ENCODE measurements around the gene ZBTB20. TPM values are rescaled to one million over a fixed set of nuclear protein-coding genes. Genes with fewer than 3 reads are reported as not detected.

The ZBTB20 gene
- total RNA-seq, 1 donor = 32.9 TPM

DNA sequence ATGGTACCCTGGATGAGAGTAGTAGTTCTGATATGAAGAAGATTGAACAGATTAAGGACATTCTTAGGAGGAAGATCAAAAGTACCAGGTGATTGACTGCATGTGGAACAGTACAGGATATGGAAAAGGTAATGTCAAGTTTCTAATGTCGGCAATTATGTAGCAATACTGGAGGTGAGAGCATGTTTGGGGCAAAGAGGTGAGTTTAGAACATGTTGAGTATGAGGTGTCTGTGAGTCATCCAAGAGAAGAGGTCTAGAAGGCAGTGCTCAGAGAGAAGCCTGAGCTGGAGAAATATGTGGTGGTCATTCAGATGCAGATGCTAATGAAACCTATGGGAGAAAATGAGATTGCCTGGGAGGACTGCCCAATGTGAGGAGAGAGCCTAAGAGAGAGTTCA is 305.6 kb downstream of the ZBTB20 start:
- Histone ChIP-seq H3K27me3 (ENCODE audit: insufficient read depth, low read length) (no peaks in the 10 kb centered on the region), H3K36me3 (ENCODE audit: insufficient read depth, low read length) (no peaks in the 10 kb centered on the region), H3K4me3 (ENCODE audit: insufficient read depth, low read length) (no peak overlapping the region), H4K20me1 (ENCODE audit: insufficient read depth, low read length) (no peaks in the 10 kb centered on the region), H2AFZ (ENCODE audit: low read length) (no peak overlapping the region), H3K4me1 (ENCODE audit: insufficient read depth, low read length) (peaks cover under 1% of the 10 kb centered on the region), H3K4me2 (ENCODE audit: insufficient read depth, low read length) (no peak overlapping the region), H3K9me3 (ENCODE audit: low read depth, low read length) (no peaks in the 10 kb centered on the region), H3K27ac (ENCODE audit: low read depth, low read length) (no peak overlapping the region), H3K79me2 (ENCODE audit: insufficient read depth, low read length) (no peaks in the 10 kb centered on the region)
- no peak for DNase-seq (ENCODE audit: insufficient read length, low spot score, missing footprints)
- TF ChIP-seq, protein P1, sequence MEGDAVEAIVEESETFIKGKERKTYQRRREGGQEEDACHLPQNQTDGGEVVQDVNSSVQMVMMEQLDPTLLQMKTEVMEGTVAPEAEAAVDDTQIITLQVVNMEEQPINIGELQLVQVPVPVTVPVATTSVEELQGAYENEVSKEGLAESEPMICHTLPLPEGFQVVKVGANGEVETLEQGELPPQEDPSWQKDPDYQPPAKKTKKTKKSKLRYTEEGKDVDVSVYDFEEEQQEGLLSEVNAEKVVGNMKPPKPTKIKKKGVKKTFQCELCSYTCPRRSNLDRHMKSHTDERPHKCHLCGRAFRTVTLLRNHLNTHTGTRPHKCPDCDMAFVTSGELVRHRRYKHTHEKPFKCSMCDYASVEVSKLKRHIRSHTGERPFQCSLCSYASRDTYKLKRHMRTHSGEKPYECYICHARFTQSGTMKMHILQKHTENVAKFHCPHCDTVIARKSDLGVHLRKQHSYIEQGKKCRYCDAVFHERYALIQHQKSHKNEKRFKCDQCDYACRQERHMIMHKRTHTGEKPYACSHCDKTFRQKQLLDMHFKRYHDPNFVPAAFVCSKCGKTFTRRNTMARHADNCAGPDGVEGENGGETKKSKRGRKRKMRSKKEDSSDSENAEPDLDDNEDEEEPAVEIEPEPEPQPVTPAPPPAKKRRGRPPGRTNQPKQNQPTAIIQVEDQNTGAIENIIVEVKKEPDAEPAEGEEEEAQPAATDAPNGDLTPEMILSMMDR (IDR thresholded peaks at IDR 0.05; ENCODE audit: extremely low read depth, low read depth, low read length) = no peak

- H2AFZ ChIP-seq (ENCODE audit: low read length) = no peak overlapping the region
Observed at GRCh38 chr3:114839476-114839875, 307.6 kb downstream of the ZBTB20 start.

DNA sequence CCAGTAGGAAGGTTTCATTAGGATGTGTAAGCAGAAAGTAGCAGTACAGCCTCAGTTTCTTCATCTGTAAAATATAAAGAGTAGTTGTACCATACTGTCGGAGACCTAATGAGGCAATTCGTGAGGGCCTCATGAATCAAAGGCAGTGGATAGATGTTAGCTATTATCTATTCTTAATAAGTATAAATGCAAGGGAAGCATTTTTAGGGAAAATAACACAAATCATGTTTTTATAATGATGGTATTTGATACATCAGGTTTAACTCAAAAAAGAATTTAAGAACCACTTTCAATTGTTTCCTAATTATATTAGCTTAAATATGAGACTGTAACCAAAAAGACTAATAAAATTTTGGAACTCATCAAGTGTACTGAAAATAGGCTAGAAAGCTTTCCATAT is 309.1 kb downstream of the ZBTB20 start:
- Histone ChIP-seq H3K4me3 (ENCODE audit: insufficient read depth, low read length) (no peak overlapping the region), H3K27ac (ENCODE audit: low read depth, low read length) (no peak overlapping the region), H3K36me3 (ENCODE audit: insufficient read depth, low read length) (no peaks in the 10 kb centered on the region), H3K4me1 (ENCODE audit: insufficient read depth, low read length) (no peaks in the 10 kb centered on the region), H3K4me2 (ENCODE audit: insufficient read depth, low read length) (no peak overlapping the region), H3K79me2 (ENCODE audit: insufficient read depth, low read length) (no peaks in the 10 kb centered on the region), H3K27me3 (ENCODE audit: insufficient read depth, low read length) (no peaks in the 10 kb centered on the region), H4K20me1 (ENCODE audit: insufficient read depth, low read length) (no peaks in the 10 kb centered on the region), H3K9me3 (ENCODE audit: low read depth, low read length) (no peaks in the 10 kb centered on the region), H2AFZ (ENCODE audit: low read length) (no peak overlapping the region)
- DNase-seq (ENCODE audit: insufficient read length, low spot score, missing footprints) = no peak
- TF ChIP-seq, protein P1 (IDR thresholded peaks at IDR 0.05; ENCODE audit: extremely low read depth, low read depth, low read length) = no peak

More at GRCh38 chr3:114839476-114839875, 307.6 kb downstream of the ZBTB20 start:
- no peak overlapping the region for H3K27ac ChIP-seq (ENCODE audit: low read depth, low read length)
- no peaks in the 10 kb centered on the region for H3K79me2 ChIP-seq (ENCODE audit: insufficient read depth, low read length)
- H3K9me3 ChIP-seq (ENCODE audit: low read depth, low read length) = no peaks in the 10 kb centered on the region
- no peaks in the 10 kb centered on the region for H3K4me1 ChIP-seq (ENCODE audit: insufficient read depth, low read length)
- DNase-seq (ENCODE audit: insufficient read length, low spot score, missing footprints) = no peak
- no peaks in the 10 kb centered on the region for H3K27me3 ChIP-seq (ENCODE audit: insufficient read depth, low read length)
- H3K36me3 ChIP-seq (ENCODE audit: insufficient read depth, low read length) = no peaks in the 10 kb centered on the region
- TF ChIP-seq, protein P1 (IDR thresholded peaks at IDR 0.05; ENCODE audit: extremely low read depth, low read depth, low read length) = no peak
- no peak overlapping the region for H3K4me3 ChIP-seq (ENCODE audit: insufficient read depth, low read length)
- no peaks in the 10 kb centered on the region for H4K20me1 ChIP-seq (ENCODE audit: insufficient read depth, low read length)
- no peak overlapping the region for H3K4me2 ChIP-seq (ENCODE audit: insufficient read depth, low read length)

DNA sequence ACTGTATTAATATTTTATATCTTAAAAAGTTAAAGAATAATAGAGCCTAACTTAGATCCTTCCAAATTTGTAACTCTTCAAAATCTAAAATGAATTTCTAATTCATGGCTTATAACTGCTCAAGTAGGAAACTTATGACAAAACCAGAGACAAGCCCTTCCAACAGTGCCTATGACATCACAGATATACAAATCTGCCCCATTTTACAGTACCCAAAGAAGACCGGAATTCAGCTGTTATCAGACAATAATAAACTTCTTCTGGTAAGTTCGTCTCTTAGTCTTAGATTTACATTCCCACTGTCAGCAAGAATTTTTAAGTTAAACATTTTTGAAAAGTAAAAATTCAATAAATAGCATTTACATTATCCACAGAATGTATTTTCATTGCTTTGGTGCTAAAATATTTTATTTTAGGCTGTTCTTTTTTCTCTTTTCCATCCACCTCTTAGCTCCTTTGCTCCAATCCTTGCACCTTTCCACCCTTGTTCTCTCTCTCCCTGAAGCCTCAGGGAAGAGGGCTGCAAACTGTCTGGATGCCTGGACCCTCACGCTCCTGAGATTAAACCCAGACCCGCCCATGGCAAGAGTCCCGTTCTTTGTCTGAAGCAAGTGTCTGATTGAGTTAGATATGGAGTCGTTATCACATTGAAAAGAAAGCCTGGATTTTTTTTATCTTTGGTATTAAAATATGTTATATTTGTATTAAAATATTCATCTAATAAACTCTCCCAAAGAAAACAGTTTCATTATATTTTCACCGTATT is 312.7 kb downstream of the ZBTB20 start:
- TF ChIP-seq, protein P1 (IDR thresholded peaks at IDR 0.05; ENCODE audit: extremely low read depth, low read depth, low read length) = no peak
- Histone ChIP-seq H3K27ac (ENCODE audit: low read depth, low read length) (no peak overlapping the region), H3K4me1 (ENCODE audit: insufficient read depth, low read length) (no peaks in the 10 kb centered on the region), H3K27me3 (ENCODE audit: insufficient read depth, low read length) (no peaks in the 10 kb centered on the region), H3K9me3 (ENCODE audit: low read depth, low read length) (no peaks in the 10 kb centered on the region), H2AFZ (ENCODE audit: low read length) (no peak overlapping the region), H3K4me3 (ENCODE audit: insufficient read depth, low read length) (no peak overlapping the region), H3K79me2 (ENCODE audit: insufficient read depth, low read length) (no peaks in the 10 kb centered on the region), H4K20me1 (ENCODE audit: insufficient read depth, low read length) (no peaks in the 10 kb centered on the region), H3K4me2 (ENCODE audit: insufficient read depth, low read length) (no peak overlapping the region), H3K36me3 (ENCODE audit: insufficient read depth, low read length) (no peaks in the 10 kb centered on the region)
- DNase-seq (ENCODE audit: insufficient read length, low spot score, missing footprints) = no peak
